ENCODE results near the gene PNPO.

DNA sequence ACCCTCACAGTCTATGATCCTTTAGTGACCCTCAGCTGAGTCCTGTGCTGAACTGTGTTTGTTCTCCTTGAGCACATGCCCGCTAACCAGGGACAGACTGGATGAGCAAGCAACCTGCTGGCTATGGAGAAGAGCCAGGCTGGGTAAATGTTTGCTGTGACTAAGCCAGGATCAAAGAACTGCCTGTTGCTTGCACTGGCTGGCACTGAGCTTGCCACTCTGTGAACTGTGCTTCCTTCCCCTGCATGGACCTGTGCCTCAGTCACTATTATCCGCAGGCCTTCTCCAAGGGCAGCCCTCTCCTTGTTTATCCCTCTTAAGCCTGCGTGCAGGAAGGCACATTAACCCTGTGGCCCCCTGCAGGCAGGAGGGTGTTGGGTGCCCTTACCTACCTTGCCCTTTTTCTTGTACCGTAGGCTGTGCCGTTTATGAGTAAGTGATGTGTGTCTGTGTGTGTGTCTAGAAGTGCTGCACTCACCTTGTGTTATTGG, 7.4 kb downstream of the PNPO start:
- TF ChIP-seq, protein P1, sequence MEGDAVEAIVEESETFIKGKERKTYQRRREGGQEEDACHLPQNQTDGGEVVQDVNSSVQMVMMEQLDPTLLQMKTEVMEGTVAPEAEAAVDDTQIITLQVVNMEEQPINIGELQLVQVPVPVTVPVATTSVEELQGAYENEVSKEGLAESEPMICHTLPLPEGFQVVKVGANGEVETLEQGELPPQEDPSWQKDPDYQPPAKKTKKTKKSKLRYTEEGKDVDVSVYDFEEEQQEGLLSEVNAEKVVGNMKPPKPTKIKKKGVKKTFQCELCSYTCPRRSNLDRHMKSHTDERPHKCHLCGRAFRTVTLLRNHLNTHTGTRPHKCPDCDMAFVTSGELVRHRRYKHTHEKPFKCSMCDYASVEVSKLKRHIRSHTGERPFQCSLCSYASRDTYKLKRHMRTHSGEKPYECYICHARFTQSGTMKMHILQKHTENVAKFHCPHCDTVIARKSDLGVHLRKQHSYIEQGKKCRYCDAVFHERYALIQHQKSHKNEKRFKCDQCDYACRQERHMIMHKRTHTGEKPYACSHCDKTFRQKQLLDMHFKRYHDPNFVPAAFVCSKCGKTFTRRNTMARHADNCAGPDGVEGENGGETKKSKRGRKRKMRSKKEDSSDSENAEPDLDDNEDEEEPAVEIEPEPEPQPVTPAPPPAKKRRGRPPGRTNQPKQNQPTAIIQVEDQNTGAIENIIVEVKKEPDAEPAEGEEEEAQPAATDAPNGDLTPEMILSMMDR (conservative IDR thresholded peaks at IDR 0.05; ENCODE audit: low read length), result no peak
- TF ChIP-seq EZH2phosphoT487 (IDR thresholded peaks at IDR 0.05; ENCODE audit: borderline replicate concordance), result no peak

Measured in Loucy (cell line).